ENCODE results near the gene TRPM2. TPM values are rescaled to one million over a fixed set of nuclear protein-coding genes. Genes with fewer than 3 reads are reported as not detected.

Gene TRPM2
- 0.14 TPM in 1 of 2 replicates, not detected in the other for total RNA-seq

GRCh38 chr21:44353191-44353970, at the start of gene TRPM2:
TRPM2 (plus strand) TSS chr21:44353621; CDS start chr21:44353701, 80 bp downstream.

GRCh38 chr21:44338971-44339910, 14.2 kb upstream of the TRPM2 start, which contains the start of gene CFAP410:
CFAP410 (minus strand) TSS chr21:44339390; CDS start chr21:44339194, 196 bp downstream.

GRCh38 chr21:44454747-44455523, 101.5 kb downstream of the TRPM2 start, which contains the start of gene LRRC3:
LRRC3 (plus strand) TSS chr21:44455510; CDS start chr21:44456645, 1,135 bp downstream.

Other genes with a start within 250 kb of the TRPM2 start
- 39.7 and 55.0 TPM in 2 replicates for gene PWP2, start 246.2 kb upstream of the TRPM2 start, total RNA-seq
- 21.5 and 23.5 TPM in 2 replicates for gene GATD3, start 219.9 kb upstream of the TRPM2 start, total RNA-seq
- 1.0 and 3.3 TPM in 2 replicates for gene ICOSLG, start 112.7 kb upstream of the TRPM2 start, total RNA-seq
- gene DNMT3L, start 91.7 kb upstream of the TRPM2 start, total RNA-seq = not detected in 2 replicates
- gene AIRE, start 67.7 kb upstream of the TRPM2 start, total RNA-seq = not detected in 2 replicates
- gene PFKL, start 53.6 kb upstream of the TRPM2 start, total RNA-seq = 110 and 198 TPM in 2 replicates
- gene CFAP410, start 14.2 kb upstream of the TRPM2 start, total RNA-seq = 4.1 and 4.8 TPM in 2 replicates
- 0.34 and 1.4 TPM in 2 replicates for gene LRRC3, start 101.9 kb downstream of the TRPM2 start, total RNA-seq
- gene KRTAP10-1, start 186.6 kb downstream of the TRPM2 start, total RNA-seq = not detected in 2 replicates
- gene KRTAP10-2, start 197.9 kb downstream of the TRPM2 start, total RNA-seq = not detected in 2 replicates
- not detected in 2 replicates for gene KRTAP10-3, start 205.2 kb downstream of the TRPM2 start, total RNA-seq
- gene KRTAP10-4, start 220.1 kb downstream of the TRPM2 start, total RNA-seq = not detected in 2 replicates
- not detected in 2 replicates for gene KRTAP10-5, start 227.0 kb downstream of the TRPM2 start, total RNA-seq
- gene KRTAP10-6, start 238.9 kb downstream of the TRPM2 start, total RNA-seq = not detected in 2 replicates
- not detected in 2 replicates for gene KRTAP10-7, start 247.0 kb downstream of the TRPM2 start, total RNA-seq